BE2C (cell line): ENCODE results near the gene PTPRD.

Source experiments
- DNase-seq: peaks from one replicate; pipeline ENCODE4 v3.0.0-alpha.2; 2020
- H3K27me3 ChIP-seq: fragments of 250-450 bp; sonication (Bioruptor Pico); 2 replicates; pipeline ENCODE4 v1.5.1; 2020; ENCODE audit warnings: mild to moderate bottlenecking
- H3K36me3 ChIP-seq: fragments of 250-450 bp; sonication (Bioruptor Pico); 2 replicates; pipeline ENCODE4 v1.5.1; 2020; ENCODE audit warnings: mild to moderate bottlenecking
- H3K4me1 ChIP-seq: fragments of 250-450 bp; sonication (Bioruptor Pico); 2 replicates; pipeline ENCODE4 v1.5.1; 2020
- H3K4me3 ChIP-seq: 2 replicates; pipeline ENCODE4 v1.5.1; 2011; ENCODE audit warnings: low read depth, low read length
- H3K9me3 ChIP-seq: fragments of 250-450 bp; sonication (Bioruptor Pico); 2 replicates; pipeline ENCODE4 v1.5.1; 2020
- TF ChIP-seq, protein P1 (sequence below): IDR thresholded peaks from 2 replicates; pipeline ENCODE4 v1.5.1; 2012; ENCODE audit warnings: mild to moderate bottlenecking, low read depth, low read length

PTPRD gene

DNA sequence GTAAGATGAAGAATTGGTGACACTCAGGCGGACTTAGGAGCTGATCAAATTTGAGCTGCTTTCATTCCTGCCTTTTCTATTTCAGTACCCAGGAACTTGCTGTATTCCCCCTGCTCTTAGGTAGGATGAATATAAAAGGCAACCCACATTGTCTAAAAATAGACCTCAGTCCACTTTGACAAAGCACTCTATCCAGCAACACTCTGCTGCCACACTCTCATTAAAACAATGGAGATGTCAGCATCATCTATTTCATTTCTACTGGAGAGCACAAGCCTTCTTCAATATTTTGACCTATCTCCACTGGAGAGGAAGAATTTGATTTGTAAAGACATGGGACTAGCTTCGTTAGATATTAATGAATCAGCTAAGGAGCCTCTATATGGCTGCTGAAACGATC is 468.4 kb downstream of the PTPRD start:
- no peaks in the 10 kb centered on the region for H3K27me3 ChIP-seq
- DNase-seq: no peak
- H3K9me3 ChIP-seq: no peaks in the 10 kb centered on the region
- no peak overlapping the region for H3K4me3 ChIP-seq
- TF ChIP-seq, protein P1, sequence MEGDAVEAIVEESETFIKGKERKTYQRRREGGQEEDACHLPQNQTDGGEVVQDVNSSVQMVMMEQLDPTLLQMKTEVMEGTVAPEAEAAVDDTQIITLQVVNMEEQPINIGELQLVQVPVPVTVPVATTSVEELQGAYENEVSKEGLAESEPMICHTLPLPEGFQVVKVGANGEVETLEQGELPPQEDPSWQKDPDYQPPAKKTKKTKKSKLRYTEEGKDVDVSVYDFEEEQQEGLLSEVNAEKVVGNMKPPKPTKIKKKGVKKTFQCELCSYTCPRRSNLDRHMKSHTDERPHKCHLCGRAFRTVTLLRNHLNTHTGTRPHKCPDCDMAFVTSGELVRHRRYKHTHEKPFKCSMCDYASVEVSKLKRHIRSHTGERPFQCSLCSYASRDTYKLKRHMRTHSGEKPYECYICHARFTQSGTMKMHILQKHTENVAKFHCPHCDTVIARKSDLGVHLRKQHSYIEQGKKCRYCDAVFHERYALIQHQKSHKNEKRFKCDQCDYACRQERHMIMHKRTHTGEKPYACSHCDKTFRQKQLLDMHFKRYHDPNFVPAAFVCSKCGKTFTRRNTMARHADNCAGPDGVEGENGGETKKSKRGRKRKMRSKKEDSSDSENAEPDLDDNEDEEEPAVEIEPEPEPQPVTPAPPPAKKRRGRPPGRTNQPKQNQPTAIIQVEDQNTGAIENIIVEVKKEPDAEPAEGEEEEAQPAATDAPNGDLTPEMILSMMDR: no peak
- H3K4me1 ChIP-seq: no peaks in the 10 kb centered on the region
- H3K36me3 ChIP-seq: no peaks in the 10 kb centered on the region

DNA sequence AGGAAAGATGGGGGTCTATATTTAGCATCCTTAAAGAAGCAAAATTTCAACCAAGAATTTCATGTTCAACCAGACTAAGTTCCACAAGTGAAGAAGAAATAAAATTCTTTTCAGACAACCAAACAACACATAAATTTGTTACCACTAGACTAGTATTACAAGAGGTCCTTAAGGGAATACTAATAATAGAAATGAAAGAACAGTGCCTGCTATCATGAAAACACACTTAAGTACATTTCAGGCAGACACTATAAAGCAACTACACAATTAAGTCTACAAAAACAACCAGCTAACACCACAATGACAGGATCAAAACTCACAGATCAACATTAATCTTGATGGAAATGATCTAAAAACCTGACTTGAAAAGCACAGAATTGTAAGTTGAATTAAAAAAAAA is 477.2 kb downstream of the PTPRD start:
- Histone ChIP-seq H3K27me3 (no peaks in the 10 kb centered on the region), H3K36me3 (no peaks in the 10 kb centered on the region), H3K4me3 (no peak overlapping the region), H3K4me1 (no peaks in the 10 kb centered on the region), H3K9me3 (no peaks in the 10 kb centered on the region; the same call in none of the 2 replicates)
- TF ChIP-seq, protein P1: no peak
- no peak for DNase-seq

DNA sequence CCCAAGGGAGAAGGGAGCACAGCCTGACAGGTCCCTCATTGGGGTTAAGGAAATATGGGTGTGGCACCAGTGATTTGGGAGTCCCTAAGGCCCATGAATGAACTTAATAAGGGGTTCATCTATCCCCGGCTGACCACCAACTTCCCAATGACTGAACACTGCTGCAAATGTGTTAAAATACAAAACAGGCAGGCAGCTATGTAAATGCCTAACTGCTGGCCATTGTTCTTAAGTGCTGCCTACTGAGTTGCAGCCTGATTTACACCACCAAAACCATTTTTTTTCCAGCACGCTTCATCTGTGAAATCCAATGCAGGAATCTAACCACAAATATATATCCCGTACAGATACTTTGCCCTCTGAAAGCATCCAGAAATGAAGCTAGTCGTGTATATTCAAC is 478.5 kb downstream of the PTPRD start:
- no peaks in the 10 kb centered on the region; the same call in none of the 2 replicates for H3K9me3 ChIP-seq
- H3K4me1 ChIP-seq: no peaks in the 10 kb centered on the region
- no peak for DNase-seq
- no peak overlapping the region for H3K4me3 ChIP-seq
- TF ChIP-seq, protein P1: no peak
- H3K36me3 ChIP-seq: no peaks in the 10 kb centered on the region
- H3K27me3 ChIP-seq: no peaks in the 10 kb centered on the region

DNA sequence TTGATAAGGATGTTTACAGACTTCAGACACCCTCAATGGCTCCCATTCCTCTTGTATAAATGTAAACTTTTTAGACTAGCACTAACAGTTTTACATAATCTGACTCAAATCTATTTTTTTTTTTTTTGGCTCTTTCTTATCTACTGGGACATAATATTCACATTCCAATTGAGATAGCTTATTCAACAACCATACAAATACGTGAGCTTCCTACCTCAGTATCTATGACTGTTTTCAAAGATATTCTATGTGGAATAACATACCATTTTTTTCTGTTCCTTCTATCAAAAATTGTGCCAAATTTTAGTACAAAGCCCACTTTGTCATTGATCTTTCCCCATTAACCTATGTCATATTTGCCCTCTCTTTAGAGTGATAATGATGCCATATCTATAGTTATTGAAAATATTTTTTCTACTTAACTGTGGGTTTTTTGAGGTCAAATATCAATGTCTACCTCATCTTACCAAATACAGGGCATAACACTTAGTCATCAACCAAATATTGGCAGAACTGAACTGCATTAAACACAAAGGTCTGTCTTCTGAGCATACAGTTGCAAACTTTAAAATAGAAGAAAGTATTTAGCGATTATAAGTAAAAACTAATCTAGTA is 482.6 kb downstream of the PTPRD start:
- no peaks in the 10 kb centered on the region; the same call in 1 of the 2 replicates for H3K9me3 ChIP-seq
- H3K27me3 ChIP-seq: no peaks in the 10 kb centered on the region
- no peak for DNase-seq
- H3K4me3 ChIP-seq: no peak overlapping the region
- no peaks in the 10 kb centered on the region for H3K4me1 ChIP-seq
- TF ChIP-seq, protein P1: no peak
- no peaks in the 10 kb centered on the region for H3K36me3 ChIP-seq

DNA sequence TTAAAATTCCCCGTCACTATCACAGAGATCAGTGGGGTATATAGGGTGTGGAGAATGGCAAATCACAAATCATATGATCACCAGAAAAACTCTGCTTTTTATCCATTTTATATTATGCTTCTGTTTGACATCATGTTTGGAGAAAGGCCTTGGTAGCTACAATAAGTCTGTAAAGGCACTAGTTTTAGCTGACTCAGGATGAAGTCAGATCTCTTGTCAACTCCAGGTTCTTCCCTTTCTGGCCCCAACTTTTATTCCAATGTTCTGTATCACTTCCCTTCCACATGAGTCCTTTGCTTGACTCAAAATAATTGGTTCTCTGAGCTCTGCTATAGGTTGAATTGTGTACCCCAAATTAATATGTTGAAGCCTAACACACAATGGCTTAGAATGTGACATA is 484.9 kb downstream of the PTPRD start:
- no peaks in the 10 kb centered on the region for H3K36me3 ChIP-seq
- TF ChIP-seq, protein P1: no peak

DNA sequence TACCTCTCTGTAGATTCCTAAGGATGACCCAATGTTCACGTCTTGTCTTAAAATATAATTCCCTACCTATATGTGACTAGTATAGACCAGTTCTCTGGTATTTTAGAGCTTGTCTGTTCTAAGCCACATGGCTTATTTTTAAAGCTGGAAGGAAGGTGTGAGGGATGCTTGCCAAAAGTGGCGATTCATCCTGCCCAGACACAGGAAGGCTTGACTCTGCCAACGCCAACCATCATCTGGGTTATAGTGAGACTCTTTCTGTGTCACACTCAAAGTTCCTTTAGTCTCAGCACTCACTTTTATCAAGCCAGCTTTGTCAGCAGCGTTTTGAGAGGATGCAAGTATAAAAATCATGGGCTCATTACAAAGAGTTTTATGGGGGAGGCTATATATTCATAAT is 500.0 kb downstream of the PTPRD start:
- Histone ChIP-seq H3K36me3 (no peaks in the 10 kb centered on the region), H3K27me3 (no peaks in the 10 kb centered on the region), H3K4me3 (no peak overlapping the region), H3K9me3 (no peaks in the 10 kb centered on the region), H3K4me1 (no peaks in the 10 kb centered on the region)
- no peak for DNase-seq
- TF ChIP-seq, protein P1: no peak

More for the DNA sequence above, 484.9 kb downstream of the PTPRD start:
- Histone ChIP-seq H3K4me3 (no peak overlapping the region), H3K9me3 (no peaks in the 10 kb centered on the region), H3K4me1 (no peaks in the 10 kb centered on the region), H3K27me3 (no peaks in the 10 kb centered on the region)
- no peak for DNase-seq
